ENCODE data around the gene KRT3.
"Not testable (repeated sequence)": the region's sequence is repeated elsewhere in the genome, so short reads cannot be mapped to it uniquely, and the experiment has no call there.

Gene KRT3

DNA sequence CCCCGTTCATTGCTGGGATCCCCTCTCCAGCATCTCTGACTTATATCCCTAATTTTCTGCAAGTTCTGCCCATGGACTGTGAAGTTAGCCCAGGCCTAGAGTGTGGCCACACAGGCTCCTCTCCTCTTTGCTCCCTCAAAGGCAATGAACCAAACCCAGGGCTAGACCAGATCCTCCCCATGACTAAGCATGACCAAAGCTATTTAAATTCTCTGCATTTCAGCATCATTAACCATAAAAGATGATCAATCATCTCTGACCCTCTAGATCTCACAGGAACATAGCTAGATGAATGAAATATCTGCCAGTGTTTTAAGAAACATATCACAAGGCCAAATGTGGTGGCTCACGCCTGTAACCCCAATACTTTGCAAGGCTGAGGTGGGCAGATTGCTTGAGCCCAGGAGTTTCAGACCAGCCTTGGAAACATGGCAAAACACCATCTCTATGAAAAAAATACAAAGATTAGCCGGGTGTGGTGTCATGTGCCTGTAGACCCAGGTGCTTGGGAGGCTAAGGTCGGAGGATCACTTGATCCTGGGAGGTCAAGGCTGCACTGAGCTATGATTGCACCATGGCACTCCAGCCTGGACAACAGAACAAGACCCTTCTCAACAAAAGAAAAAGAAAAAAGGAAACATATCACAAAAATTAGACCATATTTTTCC is 2.2 kb upstream of the KRT3 start:
- no peak for DNase-seq

DNA sequence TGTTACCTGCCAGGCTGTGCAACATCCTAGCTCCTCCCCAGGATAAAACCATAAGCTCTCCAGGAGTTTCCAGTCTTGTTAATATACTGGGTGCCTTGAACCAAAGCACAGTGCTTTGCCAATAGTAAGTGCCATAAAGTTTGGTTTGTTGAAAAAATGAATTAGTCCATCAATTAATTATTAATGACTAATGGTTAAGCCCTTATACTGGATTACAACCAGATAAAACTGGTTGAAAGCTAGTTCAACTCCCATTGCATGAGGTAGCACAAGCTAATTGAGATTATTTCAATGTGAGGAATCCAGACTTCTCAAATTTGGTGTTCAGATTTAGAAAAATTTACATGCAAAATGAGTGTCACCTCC is 1.6 kb upstream of the KRT3 start:
- no peak for DNase-seq

DNA sequence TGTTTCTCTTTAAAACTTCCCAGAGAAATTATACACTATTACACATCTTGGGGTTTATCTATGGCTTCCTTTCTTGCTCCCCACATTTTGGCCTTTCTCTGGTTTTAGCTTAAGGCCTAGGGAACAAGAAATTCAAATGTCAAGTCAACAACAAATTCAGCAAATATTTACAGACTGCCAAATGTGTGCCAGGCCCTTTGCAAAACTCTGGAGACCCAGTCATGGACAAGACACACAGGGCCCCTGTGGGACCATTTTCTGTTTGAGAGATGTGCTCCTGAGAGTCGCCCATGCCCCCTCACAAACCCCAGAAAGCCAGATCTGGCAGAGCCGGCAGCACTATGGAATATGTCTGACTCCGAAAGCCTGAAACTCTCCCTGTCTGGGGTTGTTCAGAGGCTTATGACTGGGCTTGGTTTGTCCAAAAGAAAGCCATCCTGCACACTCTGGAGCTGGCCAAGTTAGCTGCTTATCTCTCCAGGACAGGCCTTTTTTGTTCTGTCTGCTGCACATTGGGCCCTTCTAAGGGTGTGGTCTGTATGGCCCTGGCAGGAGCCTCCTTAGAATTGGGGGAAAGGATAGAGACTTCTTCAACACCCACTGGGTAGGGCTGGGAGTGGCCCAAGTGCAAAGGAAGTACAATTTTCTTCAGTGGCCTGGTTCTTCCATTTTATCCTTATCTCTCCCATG is 1.1 kb upstream of the KRT3 start:
- no peak for DNase-seq

DNA sequence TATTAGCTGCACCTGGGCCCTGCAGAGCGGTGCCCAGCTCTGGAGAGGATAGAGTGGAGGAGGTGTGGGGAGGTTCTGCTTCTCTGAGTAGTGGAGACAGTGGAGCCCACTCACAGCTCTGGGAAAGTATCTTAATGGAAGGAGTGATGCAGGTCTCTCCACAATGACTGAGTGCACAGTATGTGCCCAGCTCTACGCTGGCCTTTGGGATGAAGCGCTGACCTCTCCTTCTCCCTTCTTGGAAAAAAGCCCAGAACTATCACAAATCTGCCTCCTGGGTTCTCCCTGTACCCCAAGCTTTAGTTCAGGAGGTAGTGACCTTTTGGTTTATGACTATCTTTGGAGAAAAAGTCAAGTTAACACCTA is 495 bp upstream of the KRT3 start:
- no peak for DNase-seq

DNA sequence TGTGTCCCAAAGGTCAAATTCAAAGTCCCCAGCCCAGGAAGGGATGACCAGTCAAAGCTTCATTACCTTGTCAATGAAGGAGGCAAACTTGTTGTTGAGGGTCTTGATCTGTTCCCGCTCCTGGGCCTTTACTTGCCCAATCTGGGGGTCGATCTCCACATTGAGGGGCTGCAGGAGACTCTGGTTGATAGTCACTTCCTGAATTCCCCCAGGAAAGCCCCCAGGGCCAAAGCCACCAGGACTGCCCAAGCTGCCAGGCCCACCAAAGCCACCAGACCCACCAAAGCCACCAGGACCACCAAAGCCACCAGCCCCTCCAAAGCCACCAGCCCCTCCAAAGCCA is 614 bp downstream of the KRT3 start:
- not testable (repeated sequence) for DNase-seq

DNA sequence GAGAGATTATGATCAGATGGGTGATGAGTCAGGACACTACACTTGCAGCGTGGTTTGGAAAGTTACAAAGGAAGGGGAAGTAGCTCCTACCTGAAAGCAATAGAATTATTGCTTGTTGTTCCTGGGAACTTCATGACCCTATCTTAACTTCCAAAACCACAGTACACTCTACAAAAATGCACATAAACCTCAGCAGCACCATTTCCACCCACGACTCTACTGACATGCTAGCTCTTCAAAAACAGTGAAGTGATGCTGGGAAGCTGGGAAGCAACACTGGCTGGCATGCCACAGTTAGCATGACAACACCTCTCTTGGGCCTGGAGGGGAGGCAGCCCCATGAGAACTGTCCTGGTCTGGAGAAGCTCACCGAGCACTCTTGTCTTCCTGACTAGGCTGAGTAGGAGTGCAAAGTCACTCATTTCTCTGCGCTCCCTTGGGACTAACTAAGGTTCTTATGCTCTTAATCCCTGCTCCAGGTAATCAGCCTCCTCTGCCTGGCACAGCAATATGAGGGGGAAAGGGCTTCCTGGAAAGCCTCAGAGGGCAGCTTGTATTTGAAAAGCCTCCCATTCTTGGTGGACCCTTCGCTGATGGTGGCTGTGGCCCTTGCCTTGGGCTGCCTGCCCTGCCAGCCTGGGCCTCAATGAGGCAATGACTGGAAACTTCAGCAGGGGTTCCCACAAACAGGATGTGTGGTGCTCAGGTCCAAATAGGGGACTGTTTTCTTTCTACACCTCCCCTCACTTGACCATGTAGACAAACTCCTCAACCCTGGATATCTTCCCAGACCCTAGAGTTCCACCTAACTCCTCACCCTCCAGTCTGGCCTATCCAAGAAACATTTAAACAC is 1.2 kb downstream of the KRT3 start:
- no peak for DNase-seq

DNA sequence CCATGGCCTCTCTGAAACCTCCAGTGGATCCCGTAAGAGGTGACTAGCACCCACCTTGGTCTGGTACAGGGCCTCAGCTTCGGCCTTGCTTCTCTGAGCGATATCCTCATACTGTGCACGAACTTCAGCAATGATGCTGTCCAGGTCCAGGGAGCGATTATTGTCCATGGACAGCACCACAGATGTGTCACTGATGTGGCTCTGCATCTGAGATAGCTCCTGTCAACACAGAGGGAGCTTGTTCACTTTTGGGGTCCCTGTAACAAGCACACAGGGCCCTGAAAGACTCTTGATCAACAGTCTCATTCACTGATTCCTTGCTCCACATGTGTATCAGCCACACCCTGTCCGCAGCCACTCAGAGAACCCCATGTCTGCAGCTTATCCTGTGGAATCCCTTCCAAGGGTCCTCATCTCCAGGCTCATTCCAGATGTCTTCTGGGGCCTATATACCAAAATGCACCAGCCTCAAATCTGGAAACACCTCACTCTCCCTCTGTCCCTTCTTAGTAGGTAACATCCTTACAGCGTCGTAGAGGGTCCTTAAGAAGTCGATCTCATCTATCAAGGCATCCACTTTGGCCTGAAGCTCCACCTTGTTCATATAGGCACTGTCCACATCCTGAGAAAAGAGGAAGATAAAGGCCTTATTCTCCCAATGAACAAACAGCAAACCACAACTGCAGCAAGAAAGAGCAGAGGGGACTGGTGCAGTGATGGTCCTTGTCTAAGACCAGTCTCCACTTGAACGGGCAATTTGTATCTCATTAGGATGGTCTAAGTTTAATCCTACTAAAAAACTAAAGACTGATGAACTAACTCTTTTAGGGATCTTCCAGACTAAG is 3.5 kb downstream of the KRT3 start:
- DNase-seq, result no peak

DNA sequence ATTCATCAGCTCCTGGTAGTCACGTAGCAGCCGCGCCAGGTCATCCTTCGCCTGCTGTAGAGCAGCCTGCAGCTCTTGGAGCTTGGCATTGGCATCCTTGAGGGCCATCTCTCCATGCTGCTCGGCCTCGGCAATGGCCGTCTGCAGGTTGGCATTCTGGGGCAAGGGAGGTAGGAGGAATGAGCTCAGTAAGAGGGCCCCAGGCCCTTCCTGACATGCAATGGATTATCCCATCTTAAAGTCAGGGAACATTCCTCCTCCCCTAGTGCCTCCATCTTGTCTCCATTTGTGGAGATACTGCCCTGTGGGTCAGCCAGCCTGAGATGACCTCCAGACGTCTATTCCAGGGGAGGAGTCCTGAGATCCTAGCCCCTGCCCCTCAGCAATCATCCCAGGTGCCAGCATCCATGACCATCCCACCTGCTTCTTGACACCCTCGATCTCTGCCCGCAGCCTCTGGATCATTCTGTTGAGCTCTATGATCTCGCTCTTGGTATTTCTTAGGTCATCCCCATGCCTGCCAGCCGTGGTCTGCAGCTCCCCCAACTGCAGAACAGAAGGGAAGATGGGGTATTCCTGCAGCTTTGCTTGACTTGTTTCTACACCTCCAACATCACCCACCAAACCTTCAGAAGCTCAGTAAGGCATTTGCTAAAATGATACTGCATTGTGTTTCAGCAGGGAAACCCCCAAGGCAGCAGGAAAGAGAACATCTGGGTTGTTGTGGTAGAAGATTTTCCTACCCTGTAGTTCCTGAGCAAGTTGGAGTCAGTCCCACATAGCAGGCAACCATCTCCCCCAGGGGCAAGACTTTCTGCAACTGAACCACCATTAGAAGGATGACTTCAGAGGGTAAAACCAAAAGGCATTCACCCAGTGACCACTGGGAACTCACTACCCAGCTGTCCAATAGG is 4.4 kb downstream of the KRT3 start:
- no peak for DNase-seq

DNA sequence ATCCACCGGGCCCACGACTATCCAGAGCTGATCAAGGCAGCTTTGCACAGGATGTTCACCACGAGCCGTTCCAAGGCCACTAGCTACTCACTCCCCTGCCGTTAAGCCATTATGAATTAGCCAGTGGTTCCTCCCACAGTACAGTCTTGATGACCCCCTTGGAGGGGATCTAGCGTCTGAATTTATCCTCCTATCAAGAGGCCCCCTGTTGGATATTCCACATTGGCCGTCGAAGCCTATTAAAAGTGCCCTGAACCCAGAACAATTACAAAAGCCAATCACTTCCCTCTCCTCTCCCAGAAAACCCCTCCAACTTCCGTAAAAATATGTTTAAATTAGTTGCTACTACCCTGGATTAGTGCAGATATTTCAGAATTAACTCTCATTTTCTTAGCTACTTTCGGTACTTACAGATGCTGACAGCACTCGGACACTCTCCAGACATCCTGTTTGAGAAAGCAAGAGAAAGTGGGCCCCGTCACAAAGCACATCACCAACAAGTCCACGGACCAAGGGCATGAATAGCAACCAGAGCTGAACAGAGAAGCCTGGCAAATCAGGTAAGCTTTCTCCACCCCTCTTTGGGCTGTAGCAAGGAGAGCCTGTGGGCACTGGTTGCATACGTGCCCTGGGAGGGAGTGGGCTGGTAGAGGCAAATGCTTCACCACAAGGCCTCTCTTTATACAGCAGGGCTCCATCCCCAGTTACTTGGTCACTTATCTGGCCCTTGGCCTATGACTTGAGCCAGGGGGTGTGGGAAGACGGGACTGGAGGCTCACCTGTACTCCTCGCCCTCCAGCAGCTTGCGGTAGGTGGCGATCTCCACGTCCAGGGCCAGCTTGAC is 5.3 kb downstream of the KRT3 start:
- DNase-seq, result no peak

DNA sequence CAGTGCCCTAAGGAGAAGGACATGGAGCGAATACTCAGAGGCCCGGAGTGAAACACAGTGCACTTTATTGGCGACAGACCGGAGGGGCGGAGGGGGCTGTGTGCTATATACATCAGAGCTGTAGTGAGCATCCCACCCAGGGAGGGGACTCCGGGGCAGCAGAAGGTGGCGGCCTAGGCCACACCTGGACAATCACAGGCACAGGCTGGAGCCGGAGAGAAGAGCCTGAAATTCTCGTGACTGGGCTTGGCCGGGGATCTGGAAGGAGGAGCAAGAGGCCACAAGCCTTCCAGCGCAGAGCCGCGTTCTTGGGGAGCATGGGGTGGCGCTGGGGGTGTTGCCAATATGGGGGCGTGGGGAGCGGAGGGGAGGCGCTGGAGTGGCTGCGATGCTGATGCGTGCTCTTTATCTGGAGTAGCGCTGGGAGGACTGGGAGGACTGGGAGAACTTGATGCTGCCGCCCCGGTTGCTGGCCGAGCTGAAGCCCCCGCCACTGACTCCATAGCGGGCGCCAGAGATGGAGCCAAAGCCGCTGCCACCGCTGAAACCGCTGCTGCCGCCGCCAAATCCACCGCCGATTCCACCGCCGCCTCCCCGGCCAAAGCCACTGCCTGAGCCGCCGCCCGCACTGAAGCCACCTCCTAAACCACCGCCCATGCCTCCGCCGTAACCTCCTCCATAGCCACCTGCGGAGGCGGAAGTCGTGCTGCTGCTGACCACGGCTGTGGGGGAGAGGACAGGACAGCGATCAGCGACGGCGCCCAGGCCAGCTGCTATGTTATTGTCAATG is 6.1 kb downstream of the KRT3 start:
- peak; percentile 40 for DNase-seq

DNA sequence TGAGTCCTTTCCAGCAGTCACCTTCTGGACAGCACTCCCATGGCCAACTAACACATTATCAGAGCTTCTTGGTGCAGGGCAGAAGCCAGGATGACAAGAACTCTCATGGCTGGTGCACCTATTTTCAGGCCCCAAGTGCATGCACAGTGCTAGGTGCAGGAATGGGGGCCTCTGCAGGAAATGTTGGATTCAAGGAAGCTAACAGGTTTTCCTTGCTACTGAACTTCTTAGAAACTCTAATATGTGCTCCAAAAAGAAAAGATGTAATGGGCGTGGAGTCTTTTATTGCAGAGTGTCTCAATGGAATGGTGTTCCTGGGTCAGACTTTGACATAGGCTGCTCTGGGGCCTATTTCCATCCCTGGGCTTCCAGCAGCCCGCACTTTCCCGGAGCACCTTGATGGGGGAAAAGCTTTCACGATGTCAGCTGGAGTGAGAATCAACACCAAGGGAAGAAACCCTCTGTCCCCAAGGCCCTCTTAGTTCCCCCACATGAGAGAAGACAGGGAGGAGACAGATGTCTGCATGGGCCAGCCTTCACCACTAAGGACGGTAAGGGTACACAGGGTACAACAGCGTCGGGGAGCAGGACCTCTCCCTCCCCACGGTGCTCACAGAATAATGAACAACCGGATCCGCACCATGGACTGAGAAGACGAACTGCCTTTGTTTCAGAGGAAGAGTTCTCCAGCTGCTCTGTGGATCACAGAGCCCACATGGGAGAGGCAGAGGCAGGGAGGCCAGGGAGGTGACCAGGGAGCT is 6.9 kb downstream of the KRT3 start:
- no peak for DNase-seq

DNA sequence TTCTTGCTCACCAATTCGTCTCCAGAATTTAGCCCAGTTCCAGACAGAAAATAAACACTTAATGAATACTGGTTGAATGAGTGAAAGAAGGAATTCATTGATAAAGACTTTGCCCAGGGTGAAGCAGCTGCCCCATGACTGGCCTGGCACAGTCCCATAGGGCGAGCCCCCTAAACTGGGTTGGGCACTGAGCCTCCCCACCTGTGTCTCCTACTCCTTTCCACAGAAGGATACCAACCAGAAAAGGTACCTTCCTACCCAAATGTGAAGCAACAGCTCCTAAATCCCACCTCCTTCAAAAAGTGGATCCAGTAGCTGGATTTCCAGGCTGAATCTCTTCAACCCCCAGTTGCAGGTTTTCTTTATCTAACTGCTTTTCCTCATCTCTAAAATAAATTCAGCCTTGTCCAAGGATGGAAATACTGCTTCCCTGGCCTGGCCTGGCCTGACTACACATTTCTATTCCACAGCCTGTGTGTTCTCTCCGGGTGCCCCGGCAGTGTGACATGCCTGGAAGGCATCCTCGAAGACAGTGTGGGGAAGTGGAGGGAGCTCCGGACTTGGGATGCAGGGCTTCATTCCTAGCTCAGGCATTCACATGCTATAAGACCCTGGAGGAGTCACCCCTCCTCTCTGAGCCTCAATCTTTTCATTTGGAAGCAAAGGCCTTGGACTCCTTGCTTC is 7.6 kb downstream of the KRT3 start:
- DNase-seq, result no peak

DNA sequence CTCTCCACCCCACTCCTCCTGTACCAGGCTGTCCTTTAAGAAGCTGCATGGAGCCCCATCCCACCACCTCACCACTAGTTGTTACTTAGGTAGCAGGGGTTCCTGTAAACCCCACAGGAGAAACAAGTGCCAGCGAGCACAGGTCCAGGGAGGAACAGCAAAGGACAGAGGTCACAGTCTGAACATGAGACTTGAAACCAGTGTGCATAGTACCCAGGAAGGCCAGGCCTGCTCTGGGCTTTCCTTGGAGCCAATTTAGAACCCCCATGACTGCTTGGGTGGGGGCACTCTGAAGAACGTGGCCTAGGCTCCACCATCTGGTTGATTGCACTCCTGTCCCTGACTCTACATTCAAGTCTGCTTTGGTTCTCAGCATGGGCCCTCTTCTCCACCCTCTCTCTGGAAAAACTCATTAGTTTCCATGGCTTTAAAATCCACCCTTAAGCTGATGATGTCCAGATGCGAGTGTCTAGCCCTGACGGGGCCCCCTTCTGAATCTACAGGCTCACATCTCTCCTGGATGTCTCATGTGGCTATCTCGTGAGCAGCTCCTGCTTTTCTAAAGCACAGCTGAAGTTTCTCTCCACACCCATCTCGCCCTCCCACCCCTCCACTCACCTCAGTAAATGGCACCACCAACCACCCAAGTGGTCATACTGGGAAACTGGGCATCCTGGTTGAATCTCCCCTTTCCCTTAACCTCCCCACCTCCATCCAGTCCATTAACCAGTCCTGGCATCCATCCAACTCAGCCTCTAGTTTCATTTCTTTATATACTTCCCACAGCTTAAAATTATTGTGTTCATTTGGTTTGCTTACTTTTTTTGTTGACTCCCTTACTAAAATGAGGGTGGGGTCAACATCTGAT is 8.4 kb downstream of the KRT3 start:
- DNase-seq, result no peak

DNA sequence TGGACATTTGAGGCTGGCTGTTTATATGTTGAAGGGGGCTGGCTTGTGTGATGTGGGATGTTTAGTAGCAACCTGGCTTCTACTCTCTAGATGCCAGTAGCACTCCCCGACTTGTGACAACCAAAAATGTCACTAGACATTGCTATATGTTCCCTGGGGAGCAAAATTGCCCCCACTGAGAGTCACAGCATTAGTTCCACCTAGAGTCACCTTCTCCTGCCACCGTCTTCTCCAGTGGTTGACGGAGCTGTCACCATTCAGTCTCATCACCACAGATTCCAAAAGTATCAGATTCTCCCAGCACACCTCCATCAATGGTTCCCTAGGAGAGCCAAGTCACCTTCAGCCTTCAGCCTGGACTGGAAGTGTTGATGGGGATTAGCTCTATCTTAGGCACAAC is 11.0 kb downstream of the KRT3 start:
- DNase-seq, result no peak

DNA sequence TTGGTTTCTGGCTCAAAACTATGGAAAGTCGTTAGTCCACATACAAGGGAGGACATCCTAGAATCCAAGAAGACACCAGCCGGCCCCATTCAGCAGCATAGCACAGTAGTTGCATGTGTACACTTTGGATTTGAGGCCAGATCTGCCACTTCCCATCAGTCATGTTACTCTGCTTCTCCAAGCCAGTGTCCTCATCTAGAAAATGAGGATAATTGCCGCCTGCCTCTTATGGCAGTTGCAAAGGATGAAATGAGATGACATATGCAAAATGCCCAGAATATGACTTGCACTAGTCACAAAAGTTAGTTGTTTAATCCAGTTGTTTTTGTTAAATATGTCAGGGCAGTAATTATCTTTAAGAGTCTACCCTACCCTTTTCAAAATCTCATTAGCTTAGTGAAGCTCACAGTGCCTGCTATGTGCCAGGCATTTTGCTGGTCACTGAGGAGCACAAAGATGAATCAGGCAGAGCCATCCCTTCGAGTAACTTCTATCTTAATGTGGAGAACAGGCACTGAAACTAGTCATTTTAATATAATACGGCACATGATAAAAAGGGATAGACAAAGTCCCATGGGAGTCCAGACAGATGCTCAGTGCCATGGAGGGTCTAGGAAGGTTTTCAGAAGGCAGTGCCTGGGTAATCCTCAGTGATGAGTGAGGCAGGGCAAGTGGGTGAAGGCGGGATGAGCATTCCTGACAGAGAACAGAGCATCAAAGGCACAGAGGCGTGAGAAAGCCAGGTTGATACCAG is 12.2 kb downstream of the KRT3 start:
- no peak for DNase-seq

DNA sequence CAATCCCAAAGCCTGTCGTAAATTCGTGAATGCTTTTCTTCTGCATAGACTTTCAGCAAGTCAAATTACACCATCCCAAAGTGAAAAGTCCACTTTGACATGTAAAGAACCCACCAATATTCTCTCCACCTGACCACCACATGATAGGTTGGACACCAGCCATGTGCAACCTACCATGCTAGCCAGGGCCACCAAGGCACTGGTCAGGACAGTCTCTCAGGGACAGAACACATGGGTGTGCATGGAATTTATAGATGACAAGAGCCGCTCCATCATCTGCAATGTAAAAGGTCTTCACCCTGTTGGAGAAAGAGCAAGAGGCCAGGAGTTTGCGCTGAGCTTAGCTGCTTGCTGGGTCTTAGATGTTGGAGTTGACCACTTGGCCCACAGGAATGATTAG is 13.4 kb downstream of the KRT3 start:
- no peak for DNase-seq

All from right kidney (tissue), 1 donor.